Smooth muscle cell (in vitro differentiated cells): ENCODE measurements around the gene TBCD. TPM values are rescaled to one million over a fixed set of nuclear protein-coding genes. Genes with fewer than 3 reads are reported as not detected.

Experiments
- DNase-seq: peaks from one replicate; lab custom pipeline; 2025; ENCODE audit not compliant: unreplicated experiment; lab: John Stamatoyannopoulos, UW
- H2AFZ ChIP-seq: fragments of 200-600 bp; sonication (generic); 2 replicates; pipeline ENCODE4 v1.6.0; 2016; ENCODE audit warnings: antibody characterized with exemption, low read depth, mild to moderate bottlenecking
- H3F3A ChIP-seq: fragments of 200-600 bp; sonication (generic); 2 replicates; pipeline ENCODE4 v1.6.0; 2017; ENCODE audit warnings: antibody characterized with exemption, low read depth
- H3K27ac ChIP-seq: fragments of 200-600 bp; sonication (generic); 2 replicates; pipeline ENCODE4 v1.5.1; 2016; ENCODE audit warnings: low read depth, mild to moderate bottlenecking
- H3K27me3 ChIP-seq: fragments of 200-600 bp; sonication (generic); 2 replicates; pipeline ENCODE4 v1.6.1; 2016; ENCODE audit warnings: low read depth, mild to moderate bottlenecking
- H3K36me3 ChIP-seq: fragments of 200-600 bp; sonication (generic); 2 replicates; pipeline ENCODE4 v1.5.1; 2016; ENCODE audit warnings: low read depth
- H3K4me1 ChIP-seq: fragments of 200-600 bp; sonication (generic); 2 replicates; pipeline ENCODE4 v1.5.1; 2016; ENCODE audit warnings: low read depth
- H3K4me2 ChIP-seq: fragments of 200-600 bp; sonication (generic); 2 replicates; pipeline ENCODE4 v1.6.0; 2016; ENCODE audit warnings: mild to moderate bottlenecking
- H3K4me3 ChIP-seq: fragments of 200-600 bp; sonication (generic); 2 replicates; pipeline ENCODE4 v1.5.1; 2016; ENCODE audit warnings: mild to moderate bottlenecking
- H3K79me2 ChIP-seq: fragments of 200-600 bp; sonication (generic); 2 replicates; pipeline ENCODE4 v1.6.0; 2016; ENCODE audit warnings: low read depth, mild to moderate bottlenecking
- H3K9ac ChIP-seq: fragments of 200-600 bp; sonication (generic); 2 replicates; pipeline ENCODE4 v1.6.0; 2016; ENCODE audit warnings: low read depth
- H3K9me3 ChIP-seq: fragments of 200-600 bp; sonication (generic); replicated peaks from 2 replicates; pipeline ENCODE4 v1.5.1; 2016; ENCODE audit warnings: low read depth
- H4K20me1 ChIP-seq: fragments of 200-600 bp; sonication (generic); 2 replicates; pipeline ENCODE4 v1.6.0; 2016; ENCODE audit warnings: low read depth
- WGBS: methylation state at CpG from one replicate; pipeline ENCODE4 v1.1.7; 2016; ENCODE audit warnings: low lambda C conversion rate; 5-methylcytosine and 5-hydroxymethylcytosine counted together
- polyA plus RNA-seq: library from polyadenylated mRNA; unstranded; fragments of >200 nt; fragmentation: Nextera tagmentation; extraction: Ambion mirVana; gene quantifications from 2 replicates; pipeline ENCODE4 v1.2.1, GENCODE V29; 2016
- total RNA-seq: library from RNA; depleted of rRNA; stranded (reverse); fragments of >200 nt; gene quantifications from 2 replicates; pipeline ENCODE4 v1.2.3, GENCODE V29; 2014
- TF ChIP-seq, protein P1 (sequence below): fragments of 200-600 bp; sonication (generic); IDR thresholded peaks from 2 replicates; pipeline ENCODE4 v1.5.1; 2017; ENCODE audit warnings: borderline replicate concordance, mild to moderate bottlenecking, antibody characterized with exemption; ENCODE audit not compliant: insufficient read depth, poor library complexity, severe bottlenecking

The TBCD gene
- total and polyA plus RNA-seq, 2 experiments from 2014 or later = 29.1 to 38.8 TPM

DNA sequence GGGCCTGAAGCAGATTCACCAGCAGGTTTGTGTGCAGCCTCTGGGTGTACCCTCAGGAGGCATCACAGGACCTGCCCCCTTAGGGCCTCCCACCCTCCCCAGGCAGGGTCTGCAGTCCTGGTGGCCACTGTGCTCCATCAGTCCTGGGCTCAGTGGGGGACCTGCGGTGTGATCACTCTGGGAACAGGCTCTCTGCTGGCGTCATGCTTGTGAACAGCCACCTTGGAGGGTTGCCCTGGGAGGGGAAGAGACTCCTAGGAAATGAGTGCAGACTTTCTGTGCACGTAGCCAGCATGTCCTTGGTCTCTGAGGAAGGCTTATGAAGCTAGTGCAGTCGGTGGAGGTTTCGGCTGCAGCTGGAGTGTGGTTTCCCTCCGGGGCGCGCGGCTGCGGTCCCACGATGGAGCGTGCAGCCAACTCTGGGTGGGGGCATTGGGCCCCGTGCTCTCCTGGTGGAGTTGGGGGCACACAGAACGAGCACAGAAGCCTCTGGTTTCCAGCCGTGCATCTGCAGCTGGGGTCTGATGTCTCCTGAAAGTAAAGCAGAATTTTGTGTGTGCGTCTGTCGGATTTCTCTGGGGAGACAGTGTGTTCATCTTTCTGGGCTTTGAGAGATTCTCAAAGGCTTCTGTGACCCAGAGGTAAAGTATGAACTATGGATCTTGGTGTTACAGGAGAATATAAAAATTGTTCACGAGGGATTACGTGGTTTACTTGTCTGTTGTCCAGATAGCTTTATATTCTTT is 156.1 kb downstream of the TBCD start:
- WGBS = 89% methylated on average over 19 of the region's 19 CpGs

DNA sequence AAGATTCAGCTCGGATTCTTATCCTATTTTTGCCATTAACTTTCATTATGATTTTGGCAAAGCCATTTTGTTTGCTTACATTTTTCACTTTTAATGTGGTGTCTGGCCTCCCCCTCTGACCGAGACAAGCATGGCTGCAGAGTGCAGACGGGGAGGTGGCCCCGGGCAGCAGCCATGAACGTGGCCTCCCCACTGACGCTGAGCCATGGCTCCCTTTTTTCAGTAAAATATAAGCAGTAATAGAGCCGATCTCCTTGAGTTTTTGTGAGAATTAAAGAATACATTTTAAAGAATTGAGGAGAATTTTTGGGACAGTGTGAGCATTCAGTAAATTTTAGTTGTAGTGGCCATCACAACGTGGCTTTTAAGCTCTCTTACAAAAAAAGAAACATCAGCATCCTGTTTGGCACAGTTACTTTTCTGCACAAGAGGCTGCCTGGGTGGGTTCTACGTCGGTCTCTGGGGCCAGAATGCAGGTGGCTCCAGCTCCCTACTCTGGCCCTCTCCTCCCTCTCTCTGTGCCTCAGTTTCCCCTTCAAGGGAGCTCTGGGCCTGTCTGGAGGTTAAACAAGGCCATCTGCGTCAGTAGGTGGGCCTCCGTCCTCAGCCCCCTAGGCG is 156.8 kb downstream of the TBCD start:
- H3K4me1 ChIP-seq = no peaks in the 10 kb centered on the region
- H4K20me1 ChIP-seq = no peaks in the 10 kb centered on the region
- H2AFZ ChIP-seq = no peak overlapping the region
- no peaks in the 10 kb centered on the region for H3K27me3 ChIP-seq
- H3F3A ChIP-seq = no peaks in the 10 kb centered on the region
- H3K36me3 ChIP-seq = no peaks in the 10 kb centered on the region
- H3K79me2 ChIP-seq = no peaks in the 10 kb centered on the region
- no peak overlapping the region for H3K27ac ChIP-seq
- no peak overlapping the region for H3K9ac ChIP-seq
- 87% methylated on average over 13 of the region's 13 CpGs for WGBS
- TF ChIP-seq, protein P1, sequence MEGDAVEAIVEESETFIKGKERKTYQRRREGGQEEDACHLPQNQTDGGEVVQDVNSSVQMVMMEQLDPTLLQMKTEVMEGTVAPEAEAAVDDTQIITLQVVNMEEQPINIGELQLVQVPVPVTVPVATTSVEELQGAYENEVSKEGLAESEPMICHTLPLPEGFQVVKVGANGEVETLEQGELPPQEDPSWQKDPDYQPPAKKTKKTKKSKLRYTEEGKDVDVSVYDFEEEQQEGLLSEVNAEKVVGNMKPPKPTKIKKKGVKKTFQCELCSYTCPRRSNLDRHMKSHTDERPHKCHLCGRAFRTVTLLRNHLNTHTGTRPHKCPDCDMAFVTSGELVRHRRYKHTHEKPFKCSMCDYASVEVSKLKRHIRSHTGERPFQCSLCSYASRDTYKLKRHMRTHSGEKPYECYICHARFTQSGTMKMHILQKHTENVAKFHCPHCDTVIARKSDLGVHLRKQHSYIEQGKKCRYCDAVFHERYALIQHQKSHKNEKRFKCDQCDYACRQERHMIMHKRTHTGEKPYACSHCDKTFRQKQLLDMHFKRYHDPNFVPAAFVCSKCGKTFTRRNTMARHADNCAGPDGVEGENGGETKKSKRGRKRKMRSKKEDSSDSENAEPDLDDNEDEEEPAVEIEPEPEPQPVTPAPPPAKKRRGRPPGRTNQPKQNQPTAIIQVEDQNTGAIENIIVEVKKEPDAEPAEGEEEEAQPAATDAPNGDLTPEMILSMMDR = no peak
- no peaks in the 10 kb centered on the region for H3K9me3 ChIP-seq
- DNase-seq = no peak
- no peak overlapping the region for H3K4me3 ChIP-seq
- H3K4me2 ChIP-seq = no peak overlapping the region

More for the DNA sequence above, 156.1 kb downstream of the TBCD start:
- no peaks in the 10 kb centered on the region for H4K20me1 ChIP-seq
- H3K79me2 ChIP-seq = no peaks in the 10 kb centered on the region
- H3K4me3 ChIP-seq = no peak overlapping the region
- no peak overlapping the region for H2AFZ ChIP-seq
- no peaks in the 10 kb centered on the region for H3K4me1 ChIP-seq
- H3K4me2 ChIP-seq = no peak overlapping the region
- H3K9me3 ChIP-seq = no peaks in the 10 kb centered on the region
- TF ChIP-seq, protein P1 = no peak
- DNase-seq = no peak
- H3K9ac ChIP-seq = no peak overlapping the region
- no peaks in the 10 kb centered on the region for H3K27me3 ChIP-seq
- H3K27ac ChIP-seq = no peak overlapping the region
- no peaks in the 10 kb centered on the region for H3F3A ChIP-seq
- no peaks in the 10 kb centered on the region for H3K36me3 ChIP-seq

DNA sequence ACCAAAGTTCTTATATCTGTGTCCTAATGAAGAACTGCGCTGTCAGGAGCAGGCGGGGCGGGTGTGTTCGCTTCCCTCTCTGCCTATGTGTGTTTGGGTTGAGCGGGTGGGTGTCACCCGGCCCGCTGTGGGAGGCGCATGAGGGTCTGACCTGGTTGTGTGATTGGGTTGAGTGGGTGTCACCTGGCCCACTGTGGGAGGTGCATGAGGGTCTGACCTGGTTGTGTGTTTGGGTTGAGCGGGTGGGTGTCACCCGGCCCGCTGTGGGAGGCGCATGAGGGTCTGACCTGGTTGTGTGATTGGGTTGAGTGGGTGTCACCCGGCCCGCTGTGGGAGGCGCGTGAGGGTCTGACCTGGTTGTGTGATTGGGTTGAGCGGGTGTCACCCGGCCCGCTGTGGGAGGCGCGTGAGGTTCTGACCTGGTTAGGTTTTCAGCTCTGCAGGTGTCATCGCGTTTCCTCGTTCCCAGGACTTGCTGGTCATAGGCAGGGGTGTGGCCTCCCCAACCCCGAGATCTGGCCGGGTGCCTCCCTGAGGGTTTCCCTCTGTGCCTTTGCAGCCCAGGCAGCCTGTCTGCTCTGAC is 157.5 kb downstream of the TBCD start:
- WGBS = 95% methylated on average over 25 of the region's 26 CpGs
- no peaks in the 10 kb centered on the region for H3K27me3 ChIP-seq
- H4K20me1 ChIP-seq = no peaks in the 10 kb centered on the region
- no peak overlapping the region for H2AFZ ChIP-seq
- no peak for DNase-seq
- no peaks in the 10 kb centered on the region for H3K9me3 ChIP-seq
- H3K27ac ChIP-seq = no peak overlapping the region
- no peak overlapping the region for H3K4me3 ChIP-seq
- no peaks in the 10 kb centered on the region for H3K4me1 ChIP-seq
- H3F3A ChIP-seq = no peaks in the 10 kb centered on the region
- H3K4me2 ChIP-seq = no peak overlapping the region
- H3K79me2 ChIP-seq = no peaks in the 10 kb centered on the region
- TF ChIP-seq, protein P1 = no peak
- H3K36me3 ChIP-seq = no peaks in the 10 kb centered on the region
- no peak overlapping the region for H3K9ac ChIP-seq
